Measurements from ENCODE around the gene PRRC2B.

- TF ChIP-seq EP300 (IDR thresholded peaks at IDR 0.05; ENCODE audit: low read depth) (no peak), CTCF (IDR thresholded peaks at IDR 0.05) (peak in 1 of 5 experiments; percentile 17), POLR2AphosphoS5 (IDR thresholded peaks at IDR 0.05) (no peak)
These were observed 27.2 kb downstream of the PRRC2B start for GRCh38 chr9:131420980-131421624.

All from transverse colon (tissue), 4 donors.